GM21526 (cell line): ENCODE data around the gene ITGB2.

Source experiments
- ATAC-seq: cut with Tn5 transposase; IDR thresholded peaks from one replicate; pipeline ENCODE4 v1.9.1; 2021; ENCODE audit warnings: moderate library complexity; ENCODE audit not compliant: unreplicated experiment, low FRiP score

ITGB2 gene

DNA sequence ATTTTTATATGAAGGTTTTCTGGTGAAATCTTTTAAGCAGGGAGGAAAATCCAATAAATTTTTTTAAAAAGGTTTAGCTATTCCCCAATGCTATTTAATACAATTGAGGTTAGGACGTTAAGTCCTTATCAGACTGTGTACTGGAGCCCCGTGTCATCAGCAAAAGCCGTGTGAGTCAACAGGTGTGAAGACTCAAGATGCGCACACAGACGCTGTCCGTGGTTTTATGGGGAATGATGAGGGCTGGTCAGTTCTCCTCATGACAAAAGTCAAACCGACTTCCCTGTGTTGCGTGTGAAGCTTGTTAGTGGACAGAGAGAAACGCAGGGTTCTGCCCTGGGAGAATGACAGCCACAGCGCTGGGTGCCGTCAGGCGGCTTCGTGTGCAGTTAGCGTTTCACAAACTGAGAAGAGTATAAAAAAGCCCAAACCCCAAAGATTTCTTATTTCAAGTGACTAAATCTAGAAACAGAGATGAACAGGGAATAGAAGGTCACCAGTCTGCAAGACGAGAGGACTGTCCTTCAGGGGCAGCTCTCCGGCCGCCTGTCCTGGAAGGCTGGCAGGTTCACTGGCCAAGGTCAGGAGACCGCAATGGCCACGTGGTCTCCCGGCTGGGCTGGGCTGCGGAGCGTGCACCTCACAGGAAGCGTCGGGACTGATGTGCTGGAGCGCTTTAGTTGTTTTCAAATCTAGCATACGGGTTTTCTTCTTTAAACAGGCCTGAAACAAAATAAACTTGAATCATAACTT, 69.6 kb downstream of the ITGB2 start:
- ATAC-seq, result no peak

DNA sequence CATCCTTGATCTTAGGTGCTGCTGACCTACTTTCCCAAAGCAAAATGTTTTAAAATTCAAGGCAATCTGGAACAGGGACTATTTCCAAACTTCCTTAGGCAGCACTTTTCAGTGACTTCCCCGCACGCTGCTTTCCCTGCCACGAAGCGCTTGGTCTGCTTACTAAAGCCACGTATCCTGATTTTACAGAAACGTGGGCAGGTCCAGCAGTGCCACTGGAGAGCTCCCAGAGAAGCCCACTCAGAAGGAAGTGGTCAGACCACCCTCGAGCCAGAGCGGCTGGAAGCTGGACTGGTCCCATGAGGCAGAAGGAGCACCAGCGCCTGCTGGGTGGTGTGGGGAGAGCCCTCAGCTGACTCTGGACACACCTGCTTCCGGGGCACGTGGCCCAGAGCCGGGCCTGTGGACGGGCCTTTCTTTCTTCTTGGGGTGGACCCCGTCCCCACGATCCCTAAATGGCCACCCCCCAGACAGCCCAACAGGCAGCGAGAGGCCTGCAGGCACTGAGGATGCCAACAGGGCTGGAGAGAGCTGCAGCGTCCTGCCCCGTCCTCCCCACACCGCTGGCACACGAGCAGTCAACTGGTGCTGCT, 70.4 kb downstream of the ITGB2 start:
- ATAC-seq, result no peak

DNA sequence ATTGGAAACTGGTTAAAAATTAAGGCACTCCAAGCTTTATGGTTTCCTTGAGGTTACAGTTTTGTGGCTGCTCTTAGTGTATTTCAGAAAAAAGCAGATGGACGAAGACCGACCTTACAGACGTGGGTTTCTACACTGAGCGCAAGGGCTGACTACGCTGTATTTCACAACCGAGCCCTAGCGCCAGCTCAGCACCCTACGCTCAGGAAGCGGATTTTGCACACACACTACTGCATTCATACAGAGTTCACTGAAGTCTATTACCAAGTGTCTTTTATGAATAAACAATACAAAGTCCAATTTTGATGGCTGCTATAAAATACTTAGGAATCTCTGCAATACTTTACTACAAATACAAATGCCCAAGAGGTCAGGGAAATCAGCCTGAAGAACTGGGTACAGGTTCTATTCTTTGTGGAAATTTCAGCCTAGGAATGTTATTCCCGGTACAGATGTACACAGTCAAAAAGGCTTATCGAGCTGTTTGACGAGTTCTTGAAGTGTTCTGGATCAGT, 71.0 kb downstream of the ITGB2 start:
- ATAC-seq, result no peak

DNA sequence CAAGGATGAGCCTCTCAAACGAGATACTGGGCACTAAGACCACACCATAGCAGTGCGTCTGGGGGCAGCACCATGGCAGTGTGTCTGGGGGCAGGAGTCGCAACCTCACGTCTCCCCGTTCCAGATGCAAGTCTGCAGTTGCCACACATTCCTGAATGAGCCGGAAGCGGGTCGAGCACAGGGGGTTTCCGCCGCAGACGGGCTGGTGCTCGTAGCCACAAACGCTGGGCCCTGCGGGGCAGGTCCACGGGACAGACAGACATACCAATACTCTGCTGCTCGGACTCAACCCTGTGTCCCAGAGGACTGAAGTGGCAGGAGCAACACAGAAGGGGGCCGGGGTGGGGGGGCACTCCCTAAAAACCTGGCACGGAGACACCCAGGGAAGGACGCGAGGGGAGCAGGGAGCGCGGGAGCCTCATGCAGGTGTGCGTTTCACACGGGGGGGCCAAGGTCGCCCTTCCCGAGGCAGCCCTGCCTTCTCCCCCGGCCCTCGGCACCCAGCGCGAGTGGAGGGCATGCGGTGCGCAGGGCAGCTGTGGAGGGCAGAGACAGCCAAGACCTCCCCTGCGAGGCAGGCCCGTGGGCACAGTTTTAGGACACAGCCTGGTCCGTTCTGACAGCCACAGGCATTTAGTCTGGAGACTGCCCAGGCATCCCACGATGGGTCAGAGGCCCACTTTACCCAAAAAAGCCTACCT, 71.7 kb downstream of the ITGB2 start:
- ATAC-seq, result no peak

GRCh38 chr21:44847261-44848056, 73.2 kb downstream of the ITGB2 start:
- no peak for ATAC-seq

DNA sequence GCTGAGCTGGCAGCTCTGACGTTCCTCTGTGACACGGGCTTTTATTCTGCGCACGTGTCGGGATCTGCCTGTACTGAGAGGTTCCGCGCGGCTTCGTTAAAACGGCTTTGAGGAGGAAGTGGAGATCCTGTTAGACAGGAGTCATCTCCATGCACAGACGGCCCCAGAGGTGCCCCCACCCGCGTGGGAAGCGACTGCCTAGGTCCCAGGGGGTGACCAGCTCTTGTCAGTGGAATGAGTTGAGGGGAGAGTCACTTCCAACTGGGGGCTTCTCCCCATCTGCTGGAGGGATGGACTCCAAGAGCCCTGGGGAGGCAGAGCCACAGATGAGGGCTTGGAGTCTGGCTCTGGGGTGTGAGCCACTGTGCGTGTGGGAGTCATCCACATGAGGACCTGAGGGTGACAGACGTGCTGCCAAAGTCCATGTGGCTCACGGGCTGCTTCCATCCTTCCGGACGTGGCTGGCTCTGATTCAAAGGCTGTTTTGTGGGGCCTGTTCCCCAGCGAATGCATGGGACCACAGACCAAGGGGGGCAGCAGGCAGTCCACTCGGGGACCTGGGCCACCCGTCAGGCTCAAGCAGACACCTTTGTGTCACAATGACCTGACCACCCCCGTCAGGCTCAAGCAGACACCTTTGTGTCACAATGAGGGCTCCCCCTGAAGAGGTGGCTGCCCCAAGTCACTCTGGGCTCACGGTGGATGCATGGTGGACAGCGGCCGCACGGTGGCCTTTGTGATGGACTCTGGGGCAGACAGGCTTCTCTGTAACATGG, 74.0 kb downstream of the ITGB2 start:
- no peak for ATAC-seq

GRCh38 chr21:44846224-44846484, 74.5 kb downstream of the ITGB2 start:
- ATAC-seq, result no peak

- no peak for ATAC-seq
Observed at GRCh38 chr21:44845418-44846223, 75.1 kb downstream of the ITGB2 start.

- no peak for ATAC-seq
Observed at GRCh38 chr21:44844256-44844655, 76.4 kb downstream of the ITGB2 start.

DNA sequence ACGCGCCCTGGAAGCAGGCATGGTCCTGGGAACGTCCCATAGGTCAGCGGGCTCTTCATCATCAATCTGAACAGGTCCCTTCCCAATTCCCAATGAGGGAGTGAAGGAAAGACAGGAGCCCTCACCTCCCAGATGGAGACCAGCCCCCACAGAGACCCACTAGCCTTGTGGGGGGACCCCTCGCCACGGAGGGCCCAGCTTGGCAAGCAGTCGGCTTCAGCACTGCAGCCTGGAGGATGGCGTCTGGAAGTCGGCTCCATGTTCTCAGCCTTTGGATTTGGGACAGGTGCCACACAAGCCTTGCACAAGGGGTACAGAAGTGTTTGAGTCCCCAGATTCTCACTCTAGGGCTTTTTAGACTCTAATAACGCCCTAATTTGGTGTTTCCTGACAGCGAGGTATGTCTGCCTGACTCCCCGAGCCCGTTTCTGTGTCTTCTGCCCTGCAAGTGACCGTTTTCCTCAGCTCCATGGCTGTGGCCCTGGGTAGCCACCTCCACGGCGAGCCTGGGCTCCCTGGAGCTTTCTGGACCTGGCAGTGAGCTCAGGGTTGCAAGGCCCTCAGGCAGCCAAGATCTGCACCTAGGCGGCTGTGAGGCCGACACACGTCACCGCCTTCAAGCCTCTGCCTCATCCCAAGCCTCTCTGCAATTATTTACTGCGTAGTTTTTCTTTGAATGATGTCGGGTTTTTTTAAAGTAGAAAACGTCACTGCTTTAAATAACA, 77.8 kb downstream of the ITGB2 start:
- ATAC-seq, result no peak

- ATAC-seq, result no peak
Observed at GRCh38 chr21:44842087-44842486, 78.6 kb downstream of the ITGB2 start.

DNA sequence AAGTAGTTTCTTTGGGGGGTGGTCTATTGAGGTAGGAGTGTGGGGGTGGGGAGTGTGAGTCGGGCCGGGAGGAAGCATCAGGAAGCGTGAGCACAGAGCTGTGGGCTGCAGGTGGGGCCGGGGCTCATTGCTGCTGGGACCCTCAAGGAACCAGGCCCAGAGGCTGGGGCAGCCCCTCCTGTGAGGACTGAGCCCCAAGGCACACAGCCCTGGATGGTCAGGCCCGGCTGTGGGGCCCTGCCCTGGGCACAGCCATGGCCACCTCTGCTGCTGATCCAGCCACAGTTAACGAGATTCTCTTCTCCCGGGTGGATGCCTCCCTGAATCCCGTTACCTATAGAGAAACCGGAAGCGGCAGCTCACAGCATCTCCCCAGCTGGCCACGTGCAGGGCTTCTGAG, 79.9 kb downstream of the ITGB2 start:
- no peak for ATAC-seq

DNA sequence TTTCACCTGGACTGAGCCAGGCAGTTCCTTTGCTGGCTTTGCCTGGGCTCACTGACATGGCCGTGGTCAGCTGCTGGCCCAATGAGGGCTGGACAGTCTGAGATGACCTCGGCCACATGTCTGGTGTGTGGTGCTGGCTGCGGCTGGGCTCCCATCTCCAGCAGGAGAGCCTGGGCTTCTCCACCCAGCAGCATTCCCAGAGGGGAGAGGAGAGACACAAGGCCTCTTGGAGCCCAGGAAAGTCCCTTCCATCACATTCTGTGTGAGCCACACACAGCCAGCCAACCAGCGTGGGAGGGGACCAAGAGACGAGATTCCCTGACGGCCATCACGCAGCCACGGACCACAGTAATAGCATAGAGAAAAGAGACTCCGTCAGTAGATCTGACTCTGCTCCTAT, 81.7 kb downstream of the ITGB2 start:
- ATAC-seq, result no peak

DNA sequence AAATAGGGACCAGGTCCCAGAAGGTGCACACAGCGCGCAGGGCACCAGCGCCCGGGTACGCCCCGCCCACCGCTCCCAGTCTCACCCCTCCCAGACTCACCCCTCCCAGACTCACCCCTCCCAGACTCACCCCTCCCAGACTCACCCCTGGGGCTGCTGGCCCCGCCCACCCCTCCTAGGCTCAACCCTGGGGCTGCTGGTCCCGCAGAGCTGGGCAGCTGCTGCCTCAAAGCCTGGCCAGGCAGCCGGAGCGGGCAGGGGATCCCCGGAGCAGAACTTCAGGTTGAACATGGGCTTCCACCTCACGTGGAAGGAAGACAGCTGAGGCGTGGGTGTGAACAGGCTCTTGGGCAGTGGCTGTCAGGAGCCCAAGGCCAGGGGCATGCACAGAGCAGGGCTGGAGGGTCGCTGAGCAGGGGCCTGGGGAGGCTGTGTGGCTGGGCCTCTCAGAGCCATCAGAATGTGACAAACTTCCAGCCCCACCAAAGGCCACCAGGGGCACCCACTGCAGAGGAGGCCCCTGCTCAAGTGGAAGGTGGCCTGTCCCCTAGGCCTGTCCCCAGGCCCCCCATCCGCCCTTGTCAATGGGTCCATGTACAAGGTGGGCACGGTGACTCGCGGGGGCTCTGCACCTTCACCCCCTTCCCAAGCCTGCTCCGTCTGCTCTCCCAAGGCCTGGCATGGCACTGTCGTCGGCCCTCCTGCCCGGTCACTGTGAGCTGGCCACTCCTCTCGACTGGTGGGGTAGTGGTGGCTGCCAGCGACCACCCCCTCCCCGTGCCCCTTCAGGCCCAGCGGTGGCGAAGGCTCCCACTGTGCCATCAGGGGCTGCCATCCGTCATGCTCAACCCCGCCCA, 82.4 kb downstream of the ITGB2 start:
- ATAC-seq, result no peak

DNA sequence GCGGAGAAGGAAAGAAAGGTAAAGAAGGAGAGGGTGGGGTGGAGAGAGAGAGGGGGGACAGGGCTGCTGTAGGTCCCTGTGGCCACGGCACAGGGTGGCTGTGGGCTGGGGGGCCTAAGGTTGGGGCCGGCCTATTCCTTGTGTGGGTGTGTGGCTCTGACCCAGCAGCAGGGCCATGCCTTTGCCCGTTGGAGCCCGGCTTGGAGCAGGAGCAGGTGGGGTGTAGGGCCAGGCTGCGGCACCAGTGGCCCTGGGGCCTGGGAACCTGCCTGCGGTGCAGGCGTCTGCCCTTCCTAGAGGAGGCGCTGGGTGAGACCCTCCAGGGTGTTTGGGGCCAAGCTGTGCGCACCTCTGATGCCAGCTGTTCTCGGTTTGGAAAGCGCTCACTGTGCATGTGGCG, 83.2 kb downstream of the ITGB2 start:
- no peak for ATAC-seq

GRCh38 chr21:44836666-44837471, 83.8 kb downstream of the ITGB2 start:
- ATAC-seq, result no peak

DNA sequence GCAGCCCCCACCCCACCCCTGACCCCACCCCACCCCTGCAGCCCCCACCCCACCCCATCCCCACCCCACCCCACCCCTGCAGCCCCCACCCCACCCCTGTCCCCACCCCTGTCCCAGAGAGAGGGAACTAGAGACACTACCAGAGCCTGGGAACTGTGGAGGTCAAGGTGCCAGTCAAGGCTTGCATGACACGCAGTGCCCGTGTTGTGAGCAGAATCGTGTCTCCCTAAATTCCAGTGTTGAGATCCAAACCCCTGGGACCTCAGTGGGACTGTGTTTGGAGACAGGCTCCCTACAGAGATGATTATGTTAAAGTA, 84.4 kb downstream of the ITGB2 start:
- ATAC-seq, result no peak
